GM18498 (cell line): ENCODE data around the gene TRMT1.

ENCODE experiments used
- ATAC-seq: cut with Tn5 transposase; IDR thresholded peaks from one replicate; pipeline ENCODE4 v1.9.1; 2021; ENCODE audit warnings: mild to moderate bottlenecking, moderate library complexity; ENCODE audit not compliant: unreplicated experiment

Gene TRMT1

DNA sequence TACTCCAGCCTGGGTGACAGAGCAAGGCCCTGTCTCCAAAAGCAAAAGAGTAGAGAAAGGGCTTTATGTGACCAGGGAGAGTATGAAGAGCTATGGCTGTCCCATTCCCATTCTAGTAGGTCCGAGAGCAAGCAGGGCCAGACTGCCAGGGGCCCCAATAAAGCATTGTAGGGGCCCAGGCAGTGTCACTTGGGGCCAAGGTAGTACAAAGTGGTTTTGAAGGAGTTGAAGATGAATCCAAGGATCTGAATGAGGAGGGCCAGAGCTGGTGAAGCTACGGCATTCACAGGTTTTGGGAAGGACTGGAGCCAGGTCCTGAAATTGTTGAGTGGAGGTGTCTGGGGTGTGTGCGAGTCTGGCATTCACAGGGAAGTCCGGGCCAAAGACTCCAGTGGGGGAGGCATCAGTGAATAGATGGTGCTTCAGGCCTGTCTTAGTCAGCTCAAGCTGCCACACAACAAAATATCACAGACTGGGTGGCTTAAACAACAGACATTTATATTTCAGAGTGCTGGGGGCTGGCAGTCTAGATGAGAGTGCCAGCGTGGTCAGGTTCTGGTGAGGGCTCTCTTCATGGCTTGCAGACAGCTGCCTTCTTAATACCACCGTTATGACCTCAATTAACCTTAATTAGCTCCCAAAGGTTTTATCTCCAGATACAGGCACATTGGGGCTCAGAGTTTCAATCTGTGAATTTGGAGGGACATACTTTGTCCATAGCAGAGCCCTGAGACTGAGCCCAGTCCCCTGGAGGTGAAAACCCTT, 11.5 kb upstream of the TRMT1 start:
- ATAC-seq: no peak

GRCh38 chr19:13127051-13127450, 10.5 kb upstream of the TRMT1 start:
- ATAC-seq: no peak

DNA sequence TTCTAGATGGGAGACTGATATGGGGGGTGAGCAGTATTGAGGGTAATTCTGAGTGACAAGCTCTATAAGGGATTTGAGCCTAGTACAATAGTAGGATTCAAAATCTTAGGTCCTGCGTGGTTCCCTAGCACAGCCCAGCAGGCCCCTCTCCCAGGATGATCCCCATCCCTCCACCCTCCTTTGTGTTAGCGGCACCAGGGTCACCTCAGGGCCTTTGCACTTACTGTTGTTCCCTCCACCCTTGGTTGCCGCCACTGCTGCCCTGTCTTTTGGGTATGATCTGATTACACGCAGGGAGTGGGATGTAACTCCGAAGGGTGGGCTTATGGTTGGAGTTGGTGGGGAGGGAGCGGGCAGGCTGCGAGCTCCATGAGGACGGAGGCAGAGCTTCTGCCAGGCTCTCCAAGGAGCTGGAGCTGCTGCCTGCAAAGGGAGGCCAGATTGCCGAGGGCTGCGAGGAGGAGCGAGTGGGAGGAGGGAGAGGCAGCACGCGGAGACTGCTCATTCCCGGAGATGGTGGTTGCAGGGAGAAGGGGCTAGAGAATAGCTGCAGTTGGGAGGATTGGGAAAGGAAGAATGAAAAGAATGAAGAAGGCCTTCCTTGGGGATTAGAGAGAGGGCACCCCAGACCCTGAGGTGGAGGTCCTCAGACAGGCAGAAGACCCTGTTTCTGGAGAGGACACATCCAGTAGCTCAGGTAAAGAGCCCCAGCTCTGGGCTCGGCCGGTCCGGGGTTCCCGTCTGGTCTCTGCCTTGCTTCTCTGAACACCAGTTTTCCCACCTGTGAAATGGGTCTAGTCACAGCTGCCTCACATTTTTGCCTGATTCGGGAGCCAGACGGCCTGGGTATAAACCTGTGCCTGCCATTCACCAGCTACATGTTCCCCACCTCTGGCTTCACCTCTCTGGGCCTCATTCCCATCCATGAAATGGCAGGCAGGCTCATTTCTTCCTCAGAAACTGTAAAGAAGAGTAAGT, 6.7 kb upstream of the TRMT1 start:
- no peak for ATAC-seq

DNA sequence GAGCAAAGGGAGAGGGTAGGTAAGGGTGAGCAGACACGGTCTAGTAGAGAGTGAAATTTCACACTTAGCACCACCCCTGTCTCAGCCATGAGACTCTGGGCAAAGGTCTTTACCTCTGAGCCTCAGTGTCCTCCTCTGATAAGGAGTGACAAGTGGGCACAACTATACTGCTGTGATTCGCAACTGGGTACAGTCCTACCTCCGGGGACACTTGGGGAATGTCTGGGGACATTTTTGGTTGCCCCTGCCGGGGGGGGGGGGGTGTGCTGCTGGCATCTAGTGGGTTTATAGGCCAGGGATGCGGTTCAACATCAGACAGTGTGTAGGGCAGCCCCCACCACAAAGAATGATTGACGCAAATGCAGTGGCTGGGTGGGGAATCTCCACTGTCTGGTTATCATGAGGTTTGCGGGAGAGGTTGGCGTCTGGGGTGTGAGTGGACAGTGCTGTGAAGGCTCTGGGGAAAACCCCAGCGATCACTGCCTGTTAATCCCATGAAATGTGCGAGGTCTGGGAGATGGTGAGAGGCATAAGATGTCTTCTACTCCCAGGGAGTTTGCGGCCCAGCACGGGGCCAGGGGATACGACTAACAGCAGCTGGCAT, 5.8 kb upstream of the TRMT1 start:
- ATAC-seq: no peak

- no peak for ATAC-seq
These were observed 5.2 kb upstream of the TRMT1 start for GRCh38 chr19:13121551-13122274.

DNA sequence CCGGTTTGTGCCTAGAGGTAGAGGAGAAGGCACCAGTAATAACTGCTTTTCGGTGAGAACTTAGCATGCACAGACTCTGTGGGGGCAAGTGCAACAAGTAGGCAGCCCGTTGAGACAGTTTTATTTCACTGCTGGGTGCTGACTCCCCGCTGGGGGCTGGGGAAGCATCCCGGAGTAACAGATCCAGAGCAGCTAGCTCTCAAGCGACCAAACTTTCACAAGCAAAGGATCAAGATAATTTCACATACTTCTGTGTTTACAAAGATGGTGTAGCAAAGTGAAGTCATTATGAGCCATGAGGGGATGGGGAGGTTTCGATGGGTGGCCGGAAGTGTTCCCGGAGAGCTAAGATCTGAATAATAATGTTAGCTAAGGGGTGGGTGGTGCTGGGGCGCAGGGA, 4.3 kb upstream of the TRMT1 start:
- no peak for ATAC-seq

DNA sequence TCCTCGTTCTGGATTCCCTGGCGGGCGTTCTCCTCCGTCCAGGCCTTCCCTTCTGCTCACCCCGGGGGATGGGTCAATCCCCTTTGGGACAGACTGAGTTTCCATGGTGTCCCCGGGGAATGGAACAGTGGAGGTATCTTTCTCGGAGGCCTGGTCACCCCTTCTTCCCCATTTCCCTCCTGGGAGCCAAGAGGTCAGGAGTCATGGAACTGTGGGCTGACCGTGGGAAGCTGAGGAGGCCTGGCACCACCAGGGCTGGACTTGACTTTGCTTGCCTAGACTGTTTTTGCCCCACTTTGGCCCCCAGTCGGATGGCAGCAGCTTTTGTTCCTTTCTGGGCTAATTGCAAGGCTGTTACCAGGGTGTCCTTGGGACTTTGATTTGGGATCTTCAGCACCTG, 3.5 kb upstream of the TRMT1 start:
- no peak for ATAC-seq

- no peak for ATAC-seq
These were observed 3.1 kb upstream of the TRMT1 start for GRCh38 chr19:13119627-13120026.

- ATAC-seq: peak; percentile 17
These were observed 2.1 kb upstream of the TRMT1 start for GRCh38 chr19:13118424-13119193.

DNA sequence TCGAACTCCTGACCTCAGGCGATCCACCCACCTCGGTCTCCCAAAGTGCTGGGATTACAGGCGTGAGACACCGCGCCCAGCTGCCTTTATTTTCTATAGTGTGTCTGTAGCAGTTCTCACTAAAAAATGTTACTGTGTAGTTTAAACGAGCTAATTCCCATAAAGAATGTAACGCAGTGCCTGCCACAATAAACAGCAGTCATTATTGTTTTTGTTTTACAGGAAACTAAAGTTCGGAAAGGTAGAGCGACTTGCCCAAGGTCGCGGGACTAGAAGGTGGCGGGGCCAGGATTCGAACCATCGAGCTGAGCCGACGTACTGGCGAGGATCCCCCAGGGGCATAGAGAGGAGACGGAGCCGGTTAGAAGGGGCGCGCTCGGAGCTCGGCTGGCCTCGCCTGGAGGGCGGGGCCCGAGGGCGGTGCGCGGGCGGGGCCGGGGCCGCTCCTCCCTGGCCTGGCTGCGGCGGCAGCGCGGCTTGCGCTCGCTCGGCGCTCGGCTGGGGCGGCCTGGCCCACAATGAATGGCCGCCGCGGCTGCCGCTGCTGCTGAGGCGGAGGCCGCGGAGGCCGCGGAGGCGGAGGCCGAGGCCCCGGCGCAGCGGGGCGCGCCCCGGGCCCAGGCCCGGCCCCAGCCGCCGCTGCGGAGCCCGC, 1.4 kb upstream of the TRMT1 start, which contains the start of gene NACC1:
NACC1 (plus strand) TSS at position 493 of the 652 bp plus-strand sequence. CDS start 16,944 bp downstream, outside the sequence.
- peak; percentile 67 for ATAC-seq

DNA sequence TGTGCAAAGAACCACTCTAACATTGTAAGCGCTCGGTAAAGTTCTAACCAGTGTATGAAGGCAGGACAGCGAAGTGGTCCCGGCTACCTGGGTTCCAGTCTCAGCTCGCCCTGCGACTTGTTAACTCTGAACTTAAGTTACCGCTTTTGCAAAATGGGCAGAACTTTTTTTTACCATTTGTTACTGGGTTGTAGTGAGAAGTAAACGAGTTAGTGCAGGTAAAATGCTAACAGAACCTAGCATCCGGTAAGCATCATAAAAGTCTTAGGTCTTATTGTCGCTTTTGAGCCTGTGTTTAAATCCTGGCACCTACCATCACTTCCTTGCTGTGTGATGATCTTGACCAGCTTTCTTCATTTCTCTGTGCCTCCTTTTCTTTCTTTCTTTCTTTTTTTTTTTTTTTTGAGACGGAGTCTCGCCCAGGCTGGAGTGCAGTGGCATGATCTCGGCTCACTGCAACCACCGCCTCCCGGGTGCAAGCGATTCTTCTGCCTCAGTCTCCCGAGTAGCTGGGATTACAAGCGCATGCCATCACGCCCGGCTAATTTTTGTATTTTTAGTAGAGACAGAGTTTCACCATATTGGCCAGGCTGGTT, 734 bp upstream of the TRMT1 start:
- peak; percentile 5 for ATAC-seq

- ATAC-seq: no peak
These were observed 631 bp downstream of the TRMT1 start for GRCh38 chr19:13115936-13116281.

DNA sequence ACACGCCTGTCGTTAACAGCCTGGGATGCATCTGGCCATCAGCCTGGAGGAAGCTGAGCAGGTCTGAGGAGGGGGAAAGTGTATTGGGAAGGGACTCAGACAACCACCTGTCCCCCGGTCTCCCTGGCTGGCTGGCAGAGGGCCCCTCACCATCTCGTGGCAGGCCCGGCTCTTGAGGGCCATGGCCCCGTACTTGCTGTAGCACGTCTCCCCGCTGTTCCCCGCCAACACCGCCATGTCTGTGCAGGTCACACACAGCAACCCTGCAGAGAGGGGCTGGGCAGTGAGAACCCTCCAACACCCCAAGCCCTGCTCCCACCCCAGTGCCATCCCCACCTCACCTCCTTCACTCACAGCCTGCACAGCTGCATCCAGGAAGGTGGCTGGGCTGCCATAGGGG, 4.0 kb downstream of the TRMT1 start:
- no peak for ATAC-seq

DNA sequence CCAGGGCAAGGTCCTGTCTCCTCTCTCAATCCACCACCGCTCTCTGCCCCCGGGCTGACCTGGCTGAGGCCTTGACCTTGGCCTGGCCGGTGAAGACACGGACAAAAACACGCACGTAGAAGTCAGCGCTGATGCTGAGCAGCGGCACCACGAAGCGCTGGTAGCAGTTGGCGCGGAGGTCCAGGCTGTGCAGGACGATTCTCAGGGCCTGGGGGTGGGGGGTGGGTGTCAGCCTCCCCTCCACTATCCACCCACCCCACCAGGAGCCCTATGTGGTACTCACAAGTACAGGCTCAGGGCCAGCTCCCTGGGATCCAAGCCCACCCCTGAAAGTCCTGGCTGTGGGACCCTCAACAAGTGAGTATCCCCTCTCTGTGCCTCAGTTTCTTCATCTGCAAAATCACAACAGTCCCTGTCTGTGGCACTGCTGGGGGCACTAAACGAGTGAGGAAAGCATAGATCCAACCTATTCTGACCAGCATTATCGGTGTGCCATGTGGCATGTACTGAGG, 6.4 kb downstream of the TRMT1 start:
- no peak for ATAC-seq

DNA sequence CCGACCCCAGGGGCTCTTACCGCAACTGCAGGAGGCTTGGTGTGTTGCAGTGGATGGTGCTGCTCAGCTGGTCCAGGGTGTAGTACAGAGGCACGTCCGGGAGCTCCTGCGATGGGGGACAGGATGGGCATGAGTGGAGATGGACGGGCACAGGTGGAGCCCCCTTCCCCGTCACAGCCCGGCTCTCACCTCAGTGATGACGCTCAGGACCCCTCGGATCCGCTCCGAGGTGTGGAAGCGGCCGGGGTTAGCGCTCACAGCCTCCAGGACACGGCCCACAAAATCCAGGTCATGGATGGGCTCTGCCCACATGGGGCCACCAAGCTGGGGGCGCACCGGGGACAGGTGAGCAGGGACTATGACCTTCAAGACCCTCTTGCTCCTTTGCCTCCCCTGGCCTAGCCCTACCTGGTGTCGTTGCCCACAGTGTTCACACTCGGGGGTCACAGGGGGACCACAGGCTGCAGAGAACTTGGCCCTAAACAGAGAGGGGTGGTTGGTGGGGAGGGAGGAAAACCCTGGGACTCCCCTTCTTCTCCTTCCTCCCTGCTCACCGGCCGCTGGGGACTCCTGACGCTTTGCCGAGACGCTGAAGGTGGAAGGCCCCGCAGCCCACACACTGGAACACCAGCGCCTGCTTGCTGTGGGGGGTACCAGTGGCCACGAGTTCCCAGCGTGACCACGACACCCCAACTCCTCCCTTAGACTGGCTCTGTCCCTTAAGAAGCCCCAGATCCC, 7.0 kb downstream of the TRMT1 start:
- ATAC-seq: no peak

GRCh38 chr19:13104848-13105711, 11.5 kb downstream of the TRMT1 start:
- peak; percentile 2 for ATAC-seq

DNA sequence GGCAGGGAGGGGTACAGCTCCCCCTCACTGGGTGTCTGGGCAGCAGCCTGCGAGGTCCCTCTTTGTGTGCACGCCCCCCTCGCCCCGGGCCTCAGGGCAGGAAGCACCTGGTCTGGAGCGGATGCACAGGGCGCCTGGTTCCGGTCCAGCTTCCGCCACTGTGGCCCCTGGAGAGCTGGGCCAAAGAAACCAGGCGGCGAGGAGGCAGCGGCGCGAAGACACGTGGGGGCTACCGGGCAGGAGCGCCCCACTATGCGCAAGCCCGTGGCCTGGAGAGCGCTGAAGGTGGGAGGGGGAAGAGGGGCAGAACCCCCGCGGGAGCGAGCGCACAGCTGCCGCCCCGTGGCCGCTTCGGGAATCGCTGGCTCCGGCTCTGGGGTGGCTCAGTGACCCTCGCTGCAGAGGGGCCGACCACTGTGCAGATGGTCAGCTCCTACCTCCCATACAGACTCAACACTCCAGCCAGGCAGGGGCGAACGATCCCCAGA, 12.1 kb downstream of the TRMT1 start:
- peak; percentile 33 for ATAC-seq
